HepG2 (cell line): ENCODE data around the gene SMPX. TPM values are rescaled to one million over a fixed set of nuclear protein-coding genes. Genes with fewer than 3 reads are reported as not detected.
A peak's percentile ranks its signal among the peaks of the same experiment; 100 is the strongest.

Experiments
- AHR ChIP-seq: IDR thresholded peaks from 2 replicates; pipeline ENCODE4 v1.6.1; 2018; ENCODE audit warnings: missing genetic modification reagents, missing compliant biosample characterization
- AKAP8 ChIP-seq: sonication (generic); formaldehyde crosslinking; IDR thresholded peaks from 2 replicates; pipeline ENCODE4 v1.5.1; 2020; ENCODE audit warnings: mild to moderate bottlenecking, missing genetic modification reagents
- FOXK2 ChIP-seq: fragments of 450-650 bp; IDR thresholded peaks from 2 replicates; pipeline ENCODE4 v1.6.1; 2016
- HOXA3 ChIP-seq: sonication (generic); formaldehyde crosslinking; IDR thresholded peaks from 2 replicates; pipeline ENCODE4 v1.5.0; 2020; ENCODE audit warnings: missing genetic modification reagents
- MBNL3 ChIP-seq: fragments of 250-450 bp; sonication (Bioruptor Pico); conservative IDR thresholded peaks from 2 replicates; pipeline ENCODE4 v1.8.0; 2022; ENCODE audit warnings: mild to moderate bottlenecking, inconsistent platforms
- MEF2D ChIP-seq: sonication (generic); formaldehyde crosslinking; IDR thresholded peaks from 2 replicates; pipeline ENCODE4 v1.5.1; 2020; ENCODE audit warnings: mild to moderate bottlenecking, missing genetic modification reagents
- MEIS1 ChIP-seq: sonication (generic); formaldehyde crosslinking; IDR thresholded peaks from 2 replicates; pipeline ENCODE4 v1.9.0; 2021; ENCODE audit warnings: mild to moderate bottlenecking, missing genetic modification reagents, moderate library complexity, borderline replicate concordance
- NAIF1 ChIP-seq: sonication (generic); formaldehyde crosslinking; IDR thresholded peaks from 2 replicates; pipeline ENCODE4 v1.5.0; 2020; ENCODE audit warnings: mild to moderate bottlenecking, missing genetic modification reagents, borderline replicate concordance
- SALL2 ChIP-seq: sonication (generic); formaldehyde crosslinking; IDR thresholded peaks from 2 replicates; pipeline ENCODE4 v1.8.1; 2023; ENCODE audit warnings: mild to moderate bottlenecking, missing genetic modification reagents, inconsistent platforms
- SOX5 ChIP-seq: IDR thresholded peaks from 2 replicates; pipeline ENCODE4 v1.6.1; 2016; ENCODE audit warnings: borderline replicate concordance
- TCF12 ChIP-seq, 2 experiments: fragments of 450-650 bp in 1 of 2; sonication (generic) in 1 of 2; formaldehyde crosslinking in 1 of 2; IDR thresholded peaks; 2 replicates each; pipeline versions ENCODE4 v1.6.1 to v1.8.0; 2017 to 2022; ENCODE audit warnings: antibody characterized with exemption in 1 of 2, mild to moderate bottlenecking in 1 of 2, missing genetic modification reagents in 1 of 2, moderate library complexity in 1 of 2
- YEATS4 ChIP-seq: sonication (generic); formaldehyde crosslinking; IDR thresholded peaks from 2 replicates; pipeline ENCODE4 v1.4.0; 2020; ENCODE audit warnings: missing genetic modification reagents, borderline replicate concordance
- ZNF124 ChIP-seq: sonication (generic); formaldehyde crosslinking; IDR thresholded peaks from 2 replicates; pipeline ENCODE4 v1.4.0; 2020; ENCODE audit warnings: missing genetic modification reagents
- ZNF776 ChIP-seq: sonication (generic); formaldehyde crosslinking; IDR thresholded peaks from 2 replicates; pipeline ENCODE4 v1.4.0; 2020; ENCODE audit warnings: mild to moderate bottlenecking, missing genetic modification reagents
- polyA plus RNA-seq, 8 experiments: library from polyadenylated mRNA; depleted of rRNA in 3 of 8; stranded (reverse) in 7 of 8; unstranded in 1 of 8; fragments of >200 nt; fragmentation: Illumina TruSeq in 4 of 8; extraction: Trizol in 4 of 8; gene quantifications; 2 replicates each; pipeline versions ENCODE4 v1.2.1 to v1.2.3, GENCODE V29; 2011 to 2016; ENCODE audit warnings: low read depth in 4 of 8, missing spikeins in 1 of 8, mixed read lengths in 1 of 8; ENCODE audit not compliant: insufficient read depth in 1 of 8
- total RNA-seq, 5 experiments: library from RNA; depleted of rRNA; stranded (reverse); fragments of >200 nt; fragmentation: Illumina TruSeq; extraction: Trizol; gene quantifications; 2 replicates each; pipeline ENCODE4 v1.2.3, GENCODE V29; 2016; ENCODE audit warnings: low read depth in 1 of 5
- TF ChIP-seq, protein P1 (sequence below): IDR thresholded peaks from 2 replicates; pipeline ENCODE4 v1.6.1; 2016; ENCODE audit warnings: missing compliant biosample characterization, missing genetic modification reagents, borderline replicate concordance
- TF ChIP-seq, protein P2 (sequence below): sonication (generic); formaldehyde crosslinking; IDR thresholded peaks from 2 replicates; pipeline ENCODE4 v1.4.0; 2020; ENCODE audit warnings: missing genetic modification reagents, borderline replicate concordance
- TF ChIP-seq, protein P3 (sequence below): sonication (generic); formaldehyde crosslinking; IDR thresholded peaks from 2 replicates; pipeline ENCODE4 v1.5.0; 2020; ENCODE audit warnings: mild to moderate bottlenecking, missing genetic modification reagents, borderline replicate concordance

SMPX gene
- total and polyA plus RNA-seq, 2 of the 13 experiments (the other 11 are each of a cell fraction or from before 2014, with no cell fraction given): 0.95 to 1.8 TPM

DNA sequence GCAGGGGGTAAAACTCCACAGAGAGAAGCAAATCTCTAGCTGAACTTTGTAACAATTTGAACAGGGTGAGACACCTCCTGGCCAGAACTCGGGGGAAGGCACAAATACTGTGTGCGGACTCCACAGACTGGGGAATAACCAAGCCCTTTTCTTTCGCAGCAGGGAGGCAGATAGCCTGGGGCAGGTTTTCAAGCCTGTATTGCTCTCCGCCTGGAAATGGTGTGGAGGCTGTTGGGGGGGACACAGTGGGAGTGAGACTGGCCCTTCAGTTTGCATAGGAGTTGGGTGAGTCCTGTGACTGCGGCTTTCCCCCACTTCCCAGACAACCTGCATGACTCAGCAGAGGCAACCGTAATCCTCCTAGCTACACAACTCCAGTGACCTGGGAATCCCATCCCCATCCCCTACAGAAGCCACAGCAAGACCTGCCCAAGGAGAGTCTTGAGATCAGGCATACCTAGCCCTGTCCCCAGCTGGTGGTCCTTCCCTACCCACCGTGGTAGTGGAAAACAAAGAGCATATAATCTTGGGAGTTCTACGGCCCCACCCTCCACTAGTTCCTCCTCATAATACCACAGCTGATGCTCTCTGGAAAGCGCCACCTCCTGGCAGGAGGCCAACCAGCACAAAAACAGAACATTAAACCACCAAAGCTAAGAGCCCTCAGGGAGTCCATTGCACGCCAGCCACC is 12.9 kb upstream of the SMPX start (continued):
- TF ChIP-seq MBNL3 (CRISPR knock-in tag) (no peak), TCF12 (IDR thresholded peaks at IDR 0.05) (no peak), TCF12 (CRISPR knock-in tag; IDR thresholded peaks at IDR 0.05) (0 out of 2 replicates have a peak, but pooled peaks have one; percentile 22), SOX5 (CRISPR knock-in tag) (no peak), NAIF1 (CRISPR knock-in tag) (no peak), ZNF124 (no peak), SALL2 (no peak), MEF2D (no peak), YEATS4 (CRISPR knock-in tag) (peak; percentile 59; the same call in 1 of the 2 replicates), MEIS1 (CRISPR knock-in tag) (no peak), AHR (CRISPR knock-in tag) (no peak), FOXK2 (no peak), AKAP8 (no peak), ZNF776 (CRISPR knock-in tag) (no peak), HOXA3 (CRISPR knock-in tag) (peak; percentile 31; the same call in 1 of the 2 replicates)
- TF ChIP-seq, protein P1, sequence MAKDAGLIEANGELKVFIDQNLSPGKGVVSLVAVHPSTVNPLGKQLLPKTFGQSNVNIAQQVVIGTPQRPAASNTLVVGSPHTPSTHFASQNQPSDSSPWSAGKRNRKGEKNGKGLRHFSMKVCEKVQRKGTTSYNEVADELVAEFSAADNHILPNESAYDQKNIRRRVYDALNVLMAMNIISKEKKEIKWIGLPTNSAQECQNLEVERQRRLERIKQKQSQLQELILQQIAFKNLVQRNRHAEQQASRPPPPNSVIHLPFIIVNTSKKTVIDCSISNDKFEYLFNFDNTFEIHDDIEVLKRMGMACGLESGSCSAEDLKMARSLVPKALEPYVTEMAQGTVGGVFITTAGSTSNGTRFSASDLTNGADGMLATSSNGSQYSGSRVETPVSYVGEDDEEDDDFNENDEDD (CRISPR knock-in tag): no peak
- TF ChIP-seq, protein P2, sequence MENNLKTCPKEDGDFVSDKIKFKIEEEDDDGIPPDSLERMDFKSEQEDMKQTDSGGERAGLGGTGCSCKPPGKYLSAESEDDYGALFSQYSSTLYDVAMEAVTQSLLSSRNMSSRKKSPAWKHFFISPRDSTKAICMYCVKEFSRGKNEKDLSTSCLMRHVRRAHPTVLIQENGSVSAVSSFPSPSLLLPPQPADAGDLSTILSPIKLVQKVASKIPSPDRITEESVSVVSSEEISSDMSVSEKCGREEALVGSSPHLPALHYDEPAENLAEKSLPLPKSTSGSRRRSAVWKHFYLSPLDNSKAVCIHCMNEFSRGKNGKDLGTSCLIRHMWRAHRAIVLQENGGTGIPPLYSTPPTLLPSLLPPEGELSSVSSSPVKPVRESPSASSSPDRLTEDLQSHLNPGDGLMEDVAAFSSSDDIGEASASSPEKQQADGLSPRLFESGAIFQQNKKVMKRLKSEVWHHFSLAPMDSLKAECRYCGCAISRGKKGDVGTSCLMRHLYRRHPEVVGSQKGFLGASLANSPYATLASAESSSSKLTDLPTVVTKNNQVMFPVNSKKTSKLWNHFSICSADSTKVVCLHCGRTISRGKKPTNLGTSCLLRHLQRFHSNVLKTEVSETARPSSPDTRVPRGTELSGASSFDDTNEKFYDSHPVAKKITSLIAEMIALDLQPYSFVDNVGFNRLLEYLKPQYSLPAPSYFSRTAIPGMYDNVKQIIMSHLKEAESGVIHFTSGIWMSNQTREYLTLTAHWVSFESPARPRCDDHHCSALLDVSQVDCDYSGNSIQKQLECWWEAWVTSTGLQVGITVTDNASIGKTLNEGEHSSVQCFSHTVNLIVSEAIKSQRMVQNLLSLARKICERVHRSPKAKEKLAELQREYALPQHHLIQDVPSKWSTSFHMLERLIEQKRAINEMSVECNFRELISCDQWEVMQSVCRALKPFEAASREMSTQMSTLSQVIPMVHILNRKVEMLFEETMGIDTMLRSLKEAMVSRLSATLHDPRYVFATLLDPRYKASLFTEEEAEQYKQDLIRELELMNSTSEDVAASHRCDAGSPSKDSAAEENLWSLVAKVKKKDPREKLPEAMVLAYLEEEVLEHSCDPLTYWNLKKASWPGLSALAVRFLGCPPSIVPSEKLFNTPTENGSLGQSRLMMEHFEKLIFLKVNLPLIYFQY (CRISPR knock-in tag): no peak
- TF ChIP-seq, protein P3, sequence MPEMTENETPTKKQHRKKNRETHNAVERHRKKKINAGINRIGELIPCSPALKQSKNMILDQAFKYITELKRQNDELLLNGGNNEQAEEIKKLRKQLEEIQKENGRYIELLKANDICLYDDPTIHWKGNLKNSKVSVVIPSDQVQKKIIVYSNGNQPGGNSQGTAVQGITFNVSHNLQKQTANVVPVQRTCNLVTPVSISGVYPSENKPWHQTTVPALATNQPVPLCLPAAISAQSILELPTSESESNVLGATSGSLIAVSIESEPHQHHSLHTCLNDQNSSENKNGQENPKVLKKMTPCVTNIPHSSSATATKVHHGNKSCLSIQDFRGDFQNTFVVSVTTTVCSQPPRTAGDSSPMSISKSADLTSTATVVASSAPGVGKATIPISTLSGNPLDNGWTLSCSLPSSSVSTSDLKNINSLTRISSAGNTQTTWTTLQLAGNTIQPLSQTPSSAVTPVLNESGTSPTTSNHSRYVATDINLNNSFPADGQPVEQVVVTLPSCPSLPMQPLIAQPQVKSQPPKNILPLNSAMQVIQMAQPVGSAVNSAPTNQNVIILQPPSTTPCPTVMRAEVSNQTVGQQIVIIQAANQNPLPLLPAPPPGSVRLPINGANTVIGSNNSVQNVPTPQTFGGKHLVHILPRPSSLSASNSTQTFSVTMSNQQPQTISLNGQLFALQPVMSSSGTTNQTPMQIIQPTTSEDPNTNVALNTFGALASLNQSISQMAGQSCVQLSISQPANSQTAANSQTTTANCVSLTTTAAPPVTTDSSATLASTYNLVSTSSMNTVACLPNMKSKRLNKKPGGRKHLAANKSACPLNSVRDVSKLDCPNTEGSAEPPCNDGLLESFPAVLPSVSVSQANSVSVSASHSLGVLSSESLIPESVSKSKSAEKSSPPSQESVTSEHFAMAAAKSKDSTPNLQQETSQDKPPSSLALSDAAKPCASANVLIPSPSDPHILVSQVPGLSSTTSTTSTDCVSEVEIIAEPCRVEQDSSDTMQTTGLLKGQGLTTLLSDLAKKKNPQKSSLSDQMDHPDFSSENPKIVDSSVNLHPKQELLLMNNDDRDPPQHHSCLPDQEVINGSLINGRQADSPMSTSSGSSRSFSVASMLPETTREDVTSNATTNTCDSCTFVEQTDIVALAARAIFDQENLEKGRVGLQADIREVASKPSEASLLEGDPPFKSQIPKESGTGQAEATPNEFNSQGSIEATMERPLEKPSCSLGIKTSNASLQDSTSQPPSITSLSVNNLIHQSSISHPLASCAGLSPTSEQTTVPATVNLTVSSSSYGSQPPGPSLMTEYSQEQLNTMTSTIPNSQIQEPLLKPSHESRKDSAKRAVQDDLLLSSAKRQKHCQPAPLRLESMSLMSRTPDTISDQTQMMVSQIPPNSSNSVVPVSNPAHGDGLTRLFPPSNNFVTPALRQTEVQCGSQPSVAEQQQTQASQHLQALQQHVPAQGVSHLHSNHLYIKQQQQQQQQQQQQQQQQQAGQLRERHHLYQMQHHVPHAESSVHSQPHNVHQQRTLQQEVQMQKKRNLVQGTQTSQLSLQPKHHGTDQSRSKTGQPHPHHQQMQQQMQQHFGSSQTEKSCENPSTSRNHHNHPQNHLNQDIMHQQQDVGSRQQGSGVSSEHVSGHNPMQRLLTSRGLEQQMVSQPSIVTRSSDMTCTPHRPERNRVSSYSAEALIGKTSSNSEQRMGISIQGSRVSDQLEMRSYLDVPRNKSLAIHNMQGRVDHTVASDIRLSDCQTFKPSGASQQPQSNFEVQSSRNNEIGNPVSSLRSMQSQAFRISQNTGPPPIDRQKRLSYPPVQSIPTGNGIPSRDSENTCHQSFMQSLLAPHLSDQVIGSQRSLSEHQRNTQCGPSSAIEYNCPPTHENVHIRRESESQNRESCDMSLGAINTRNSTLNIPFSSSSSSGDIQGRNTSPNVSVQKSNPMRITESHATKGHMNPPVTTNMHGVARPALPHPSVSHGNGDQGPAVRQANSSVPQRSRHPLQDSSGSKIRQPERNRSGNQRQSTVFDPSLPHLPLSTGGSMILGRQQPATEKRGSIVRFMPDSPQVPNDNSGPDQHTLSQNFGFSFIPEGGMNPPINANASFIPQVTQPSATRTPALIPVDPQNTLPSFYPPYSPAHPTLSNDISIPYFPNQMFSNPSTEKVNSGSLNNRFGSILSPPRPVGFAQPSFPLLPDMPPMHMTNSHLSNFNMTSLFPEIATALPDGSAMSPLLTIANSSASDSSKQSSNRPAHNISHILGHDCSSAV: no peak
